NCI-H146 (cell line): ENCODE data around the gene RHCG.

Experiments
- DNase-seq: peaks from one replicate; lab custom pipeline; 2025; lab: John Stamatoyannopoulos, UW

Gene RHCG

GRCh38 chr15:89496155-89497098 lies at the start of gene RHCG:
Gene RHCG, minus strand, starts transcription at chr15:89496583. Its CDS starts 39 bp downstream, at chr15:89496544.
- DNase-seq, result no peak

GRCh38 chr15:89543389-89543788 lies 47.0 kb upstream of the RHCG start:
- no peak for DNase-seq

GRCh38 chr15:89542369-89542768 lies 46.0 kb upstream of the RHCG start:
- DNase-seq, result no peak

GRCh38 chr15:89539027-89539426 lies 42.6 kb upstream of the RHCG start:
- no peak for DNase-seq

GRCh38 chr15:89533861-89534544 lies 37.6 kb upstream of the RHCG start:
- no peak for DNase-seq

GRCh38 chr15:89531796-89532537 lies 35.6 kb upstream of the RHCG start:
- no peak for DNase-seq

- no peak for DNase-seq
Observed at GRCh38 chr15:89530976-89531375, 34.6 kb upstream of the RHCG start.

- DNase-seq, result no peak
Observed at GRCh38 chr15:89528757-89529352, 32.5 kb upstream of the RHCG start.

GRCh38 chr15:89526601-89527441 lies 30.4 kb upstream of the RHCG start:
- no peak for DNase-seq

GRCh38 chr15:89526181-89526580 lies 29.8 kb upstream of the RHCG start:
- no peak for DNase-seq

- DNase-seq, result no peak
Observed at GRCh38 chr15:89524184-89524583, 27.8 kb upstream of the RHCG start.

GRCh38 chr15:89523101-89523500 lies 26.7 kb upstream of the RHCG start:
- DNase-seq, result no peak

GRCh38 chr15:89521605-89522004 lies 25.2 kb upstream of the RHCG start:
- no peak for DNase-seq

- DNase-seq, result no peak
Observed at GRCh38 chr15:89515477-89515876, 19.1 kb upstream of the RHCG start.

- DNase-seq, result no peak
Observed at GRCh38 chr15:89514596-89515406, 18.4 kb upstream of the RHCG start.

GRCh38 chr15:89514186-89514585 lies 17.8 kb upstream of the RHCG start:
- DNase-seq, result no peak

GRCh38 chr15:89513284-89513683 lies 16.9 kb upstream of the RHCG start:
- DNase-seq, result no peak

- no peak for DNase-seq
Observed at GRCh38 chr15:89512631-89513030, 16.2 kb upstream of the RHCG start.

GRCh38 chr15:89506026-89506686 lies 9.8 kb upstream of the RHCG start:
- DNase-seq, result no peak

GRCh38 chr15:89504166-89504565 lies 7.8 kb upstream of the RHCG start:
- no peak for DNase-seq
